Inflammatory macrophage treated with lipopolysaccharide for 1 hour (primary cell): Measurements from ENCODE around the gene LRRC52.

ENCODE experiments used
- DNase-seq, 2 donors: peaks; one replicate each; pipeline ENCODE4 v3.0.0-alpha.2; 2020 to 2022

Gene LRRC52

GRCh38 chr1:165543532-165544438, at the start of gene LRRC52:
LRRC52 (plus strand) TSS chr1:165544000; CDS start chr1:165544297, 297 bp downstream.
- no peak for DNase-seq

GRCh38 chr1:165494949-165495857, 48.6 kb upstream of the LRRC52 start:
- no peak for DNase-seq

- no peak for DNase-seq
These were observed 48.0 kb upstream of the LRRC52 start for GRCh38 chr1:165495858-165496205.

GRCh38 chr1:165496501-165496900, 47.3 kb upstream of the LRRC52 start:
- no peak for DNase-seq

GRCh38 chr1:165497069-165498013, 46.5 kb upstream of the LRRC52 start:
- no peak for DNase-seq

GRCh38 chr1:165501330-165501969, 42.4 kb upstream of the LRRC52 start:
- DNase-seq: no peak

- no peak for DNase-seq
These were observed 41.8 kb upstream of the LRRC52 start for GRCh38 chr1:165501970-165502348.

GRCh38 chr1:165507570-165507969, 36.2 kb upstream of the LRRC52 start:
- DNase-seq: no peak

GRCh38 chr1:165508291-165508690, 35.5 kb upstream of the LRRC52 start:
- no peak for DNase-seq

- no peak for DNase-seq
These were observed 31.0 kb upstream of the LRRC52 start for GRCh38 chr1:165512816-165513215.

GRCh38 chr1:165516469-165516868, 27.3 kb upstream of the LRRC52 start:
- DNase-seq: no peak

GRCh38 chr1:165520646-165521045, 23.2 kb upstream of the LRRC52 start:
- DNase-seq: no peak

GRCh38 chr1:165524639-165525285, 19.0 kb upstream of the LRRC52 start:
- DNase-seq: no peak

- no peak for DNase-seq
These were observed 18.1 kb upstream of the LRRC52 start for GRCh38 chr1:165525708-165526107.

- DNase-seq: no peak
These were observed 16.4 kb upstream of the LRRC52 start for GRCh38 chr1:165527251-165528007.

GRCh38 chr1:165531021-165531420, 12.8 kb upstream of the LRRC52 start:
- DNase-seq: no peak

- DNase-seq: no peak
These were observed 11.7 kb upstream of the LRRC52 start for GRCh38 chr1:165532053-165532452.

GRCh38 chr1:165533254-165533653, 10.5 kb upstream of the LRRC52 start:
- DNase-seq: no peak

GRCh38 chr1:165536016-165536415, 7.8 kb upstream of the LRRC52 start:
- DNase-seq: no peak

- DNase-seq: peak; percentile 37 to 48
These were observed 6.3 kb upstream of the LRRC52 start for GRCh38 chr1:165537356-165538109.
